Neural crest cell (in vitro differentiated cells): ENCODE data around the gene WDR4. TPM values are rescaled to one million over a fixed set of nuclear protein-coding genes. Genes with fewer than 3 reads are reported as not detected.
"Not testable (repeated sequence)": the region's sequence is repeated elsewhere in the genome, so short reads cannot be mapped to it uniquely, and the experiment has no call there.

Experiments
- DNase-seq: peaks from one replicate; pipeline ENCODE4 v3.0.0; 2021; ENCODE audit warnings: low read depth, mixed read lengths, low spot score
- H3K27ac Mint-ChIP-seq: one replicate; pipeline ENCODE4 v1.8.0; 2021; ENCODE audit warnings: mild to moderate bottlenecking, mixed read lengths; ENCODE audit not compliant: unreplicated experiment
- H3K27me3 Mint-ChIP-seq: 2 replicates; pipeline ENCODE4 v1.8.0; 2021; ENCODE audit warnings: low read depth, mild to moderate bottlenecking, mixed read lengths
- H3K36me3 Mint-ChIP-seq: 2 replicates; pipeline ENCODE4 v1.8.0; 2021; ENCODE audit warnings: low read depth, mild to moderate bottlenecking, mixed read lengths
- H3K4me1 Mint-ChIP-seq: 2 replicates; pipeline ENCODE4 v1.8.0; 2021; ENCODE audit warnings: mixed read lengths
- H3K4me3 Mint-ChIP-seq: one replicate; pipeline ENCODE4 v1.8.0; 2021; ENCODE audit warnings: mild to moderate bottlenecking, mixed read lengths
- H3K9me3 Mint-ChIP-seq: 2 replicates; pipeline ENCODE4 v1.8.0; 2021; ENCODE audit warnings: mixed read lengths
- total RNA-seq: library from RNA; stranded (reverse); gene quantifications from 2 replicates; pipeline ENCODE4 v1.2.1, GENCODE V29; 2021
- TF ChIP-seq, protein P1 (sequence below): fragments of 200-600 bp; sonication (generic); conservative IDR thresholded peaks from 2 replicates; pipeline ENCODE4 v1.5.0; 2021; ENCODE audit warnings: antibody characterized with exemption, mild to moderate bottlenecking

Gene WDR4
- total RNA-seq, 1 donor from 2014 or later = 38.0 TPM

DNA sequence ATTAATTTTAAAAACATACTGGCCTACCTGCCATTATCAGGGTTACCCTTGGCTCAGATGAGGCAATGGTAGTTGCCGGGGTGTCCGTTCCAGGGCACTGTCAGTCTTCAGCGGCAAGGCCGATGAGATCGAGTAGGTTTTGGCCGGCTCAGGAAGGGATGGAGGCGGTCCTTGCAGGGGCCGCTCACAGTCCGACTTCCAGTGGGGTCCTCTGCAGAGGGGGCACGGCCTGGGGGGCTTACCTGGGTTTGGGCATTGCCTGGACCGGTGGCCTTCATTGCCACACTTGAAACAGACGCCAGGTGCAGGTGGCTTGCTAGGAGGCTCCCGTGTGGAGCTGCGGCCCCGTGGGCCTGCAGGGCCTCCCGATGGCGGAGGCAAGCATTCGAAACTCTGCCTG is 43.6 kb upstream of the WDR4 start:
- Mint-ChIP-seq H3K9me3 (peaks cover 4% of the 10 kb centered on the region), H3K4me3 (no peak overlapping the region), H3K36me3 (peaks cover 2% of the 10 kb centered on the region), H3K4me1 (peaks cover 21% of the 10 kb centered on the region), H3K27me3 (no peaks in the 10 kb centered on the region), H3K27ac (no peak overlapping the region)
- TF ChIP-seq, protein P1, sequence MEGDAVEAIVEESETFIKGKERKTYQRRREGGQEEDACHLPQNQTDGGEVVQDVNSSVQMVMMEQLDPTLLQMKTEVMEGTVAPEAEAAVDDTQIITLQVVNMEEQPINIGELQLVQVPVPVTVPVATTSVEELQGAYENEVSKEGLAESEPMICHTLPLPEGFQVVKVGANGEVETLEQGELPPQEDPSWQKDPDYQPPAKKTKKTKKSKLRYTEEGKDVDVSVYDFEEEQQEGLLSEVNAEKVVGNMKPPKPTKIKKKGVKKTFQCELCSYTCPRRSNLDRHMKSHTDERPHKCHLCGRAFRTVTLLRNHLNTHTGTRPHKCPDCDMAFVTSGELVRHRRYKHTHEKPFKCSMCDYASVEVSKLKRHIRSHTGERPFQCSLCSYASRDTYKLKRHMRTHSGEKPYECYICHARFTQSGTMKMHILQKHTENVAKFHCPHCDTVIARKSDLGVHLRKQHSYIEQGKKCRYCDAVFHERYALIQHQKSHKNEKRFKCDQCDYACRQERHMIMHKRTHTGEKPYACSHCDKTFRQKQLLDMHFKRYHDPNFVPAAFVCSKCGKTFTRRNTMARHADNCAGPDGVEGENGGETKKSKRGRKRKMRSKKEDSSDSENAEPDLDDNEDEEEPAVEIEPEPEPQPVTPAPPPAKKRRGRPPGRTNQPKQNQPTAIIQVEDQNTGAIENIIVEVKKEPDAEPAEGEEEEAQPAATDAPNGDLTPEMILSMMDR = no peak
- no peak for DNase-seq

DNA sequence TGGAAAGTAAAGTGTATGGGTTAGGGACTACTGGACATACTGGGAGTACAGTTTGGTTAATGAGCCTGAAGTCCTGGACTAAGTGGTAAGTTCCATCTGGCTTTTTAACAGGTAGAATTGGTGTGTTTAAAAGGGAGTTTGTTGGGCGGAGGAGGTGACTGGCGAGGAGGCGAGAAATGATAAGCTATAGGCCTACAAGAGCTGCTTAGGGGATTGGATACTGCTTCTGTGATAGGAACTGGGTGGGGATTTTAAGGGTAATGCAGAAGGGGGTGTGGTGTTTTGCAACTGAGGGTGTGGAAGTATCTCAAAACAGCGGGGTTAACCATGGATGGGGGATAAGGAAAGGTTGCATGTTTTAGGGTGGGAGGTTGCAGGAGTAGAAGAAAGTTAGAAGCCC is 42.6 kb upstream of the WDR4 start:
- Mint-ChIP-seq H3K27me3 (no peaks in the 10 kb centered on the region), H3K4me3 (no peak overlapping the region), H3K4me1 (peaks cover 16% of the 10 kb centered on the region), H3K9me3 (peaks cover 4% of the 10 kb centered on the region), H3K27ac (no peak overlapping the region), H3K36me3 (peaks cover 2% of the 10 kb centered on the region)
- TF ChIP-seq, protein P1 = no peak
- DNase-seq = no peak

DNA sequence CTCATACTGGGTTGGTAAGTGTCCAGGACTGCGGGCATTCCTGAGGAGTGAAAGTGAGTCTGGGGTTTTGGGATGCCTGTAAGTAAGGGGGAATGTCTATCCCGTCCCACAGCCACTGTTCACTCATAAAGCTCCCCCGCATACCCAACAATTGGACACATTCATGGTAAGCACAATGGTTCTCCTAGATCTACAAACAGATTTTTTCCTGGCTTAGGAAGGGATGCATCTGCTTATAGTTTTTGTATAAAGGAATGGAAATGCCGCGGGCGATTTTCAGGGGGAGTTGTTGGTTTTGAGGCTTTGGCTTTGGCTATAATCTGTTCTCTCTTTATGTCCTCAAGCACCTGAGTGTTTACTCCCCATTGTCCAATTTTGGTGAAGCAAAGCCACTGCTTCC is 39.0 kb upstream of the WDR4 start:
- Mint-ChIP-seq H3K27ac (no peak overlapping the region), H3K4me1 (peaks cover 2% of the 10 kb centered on the region), H3K36me3 (peaks cover 3% of the 10 kb centered on the region)

DNA sequence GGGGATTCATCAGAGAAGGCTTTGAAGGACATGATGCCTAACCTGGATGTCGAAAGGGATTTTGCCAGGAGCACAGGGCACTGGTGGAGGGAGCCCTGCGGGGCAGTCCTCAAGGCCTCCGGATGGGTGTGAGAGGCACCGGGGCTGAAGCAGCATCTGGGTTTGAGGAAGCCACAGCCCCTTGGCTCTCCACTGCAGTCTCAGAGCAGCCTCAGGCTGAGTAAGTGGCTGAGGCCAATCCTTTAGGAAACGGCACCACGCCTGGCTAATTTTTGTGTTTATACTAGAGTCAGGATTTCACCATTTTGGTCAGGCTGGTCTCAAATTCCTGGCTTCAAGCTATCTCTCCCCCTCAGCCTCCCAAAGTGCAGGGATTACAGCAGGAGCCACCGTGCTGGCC is 34.1 kb upstream of the WDR4 start:
- H3K4me1 Mint-ChIP-seq = no peaks in the 10 kb centered on the region
- no peak overlapping the region for H3K27ac Mint-ChIP-seq
- TF ChIP-seq, protein P1 = no peak
- H3K4me3 Mint-ChIP-seq = no peak overlapping the region
- no peaks in the 10 kb centered on the region for H3K9me3 Mint-ChIP-seq
- H3K36me3 Mint-ChIP-seq = peaks cover 6% of the 10 kb centered on the region
- DNase-seq = no peak
- H3K27me3 Mint-ChIP-seq = no peaks in the 10 kb centered on the region

More for the DNA sequence above, 39.0 kb upstream of the WDR4 start:
- TF ChIP-seq, protein P1 = no peak
- no peaks in the 10 kb centered on the region for H3K9me3 Mint-ChIP-seq
- H3K27me3 Mint-ChIP-seq = no peaks in the 10 kb centered on the region
- no peak for DNase-seq
- no peak overlapping the region for H3K4me3 Mint-ChIP-seq

DNA sequence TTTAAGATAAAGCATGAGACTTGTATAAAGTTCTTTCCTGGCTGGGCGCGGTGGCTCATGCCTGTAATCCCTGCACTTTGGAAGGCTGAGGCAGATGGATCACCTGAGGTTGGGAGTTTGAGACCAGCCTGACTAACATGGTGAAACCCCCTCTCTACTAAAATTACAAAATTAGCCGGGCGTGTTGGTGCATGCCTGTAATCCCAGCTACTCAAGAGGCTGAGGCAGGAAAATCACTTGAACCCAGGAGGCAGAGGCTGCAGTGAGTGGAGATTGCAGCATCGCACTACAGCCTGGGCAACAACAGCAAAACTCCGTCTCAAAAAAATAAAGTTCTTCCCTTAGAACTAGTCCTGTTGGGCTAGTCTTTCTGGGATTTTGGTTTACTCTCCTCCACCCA is 32.6 kb upstream of the WDR4 start:
- H3K36me3 Mint-ChIP-seq, H3K4me3 Mint-ChIP-seq, DNase-seq, H3K9me3 Mint-ChIP-seq, H3K27ac Mint-ChIP-seq, H3K27me3 Mint-ChIP-seq, H3K4me1 Mint-ChIP-seq: not testable (repeated sequence)

DNA sequence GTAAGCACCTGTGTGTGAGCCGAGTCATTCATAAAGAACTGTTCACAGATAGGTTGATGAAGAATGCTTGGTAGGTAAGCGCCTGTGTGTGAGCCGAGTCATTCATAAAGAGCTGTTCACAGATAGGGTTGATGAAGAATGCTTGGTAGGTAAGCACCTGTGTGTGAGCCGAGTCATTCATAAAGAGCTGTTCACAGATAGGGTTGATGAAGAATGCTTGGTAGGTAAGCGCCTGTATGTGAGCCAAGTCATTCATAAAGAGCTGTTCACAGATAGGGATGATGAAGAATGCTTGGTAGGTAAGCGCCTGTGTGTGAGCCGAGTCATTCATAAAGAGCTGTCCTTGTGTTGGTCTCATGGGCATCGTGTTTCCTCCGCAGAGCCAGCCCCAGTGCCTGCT is 29.1 kb upstream of the WDR4 start:
- H3K4me3 Mint-ChIP-seq, H3K27ac Mint-ChIP-seq, H3K4me1 Mint-ChIP-seq, H3K9me3 Mint-ChIP-seq, H3K27me3 Mint-ChIP-seq, DNase-seq: not testable (repeated sequence)
- peaks cover 24% of the 10 kb centered on the region for H3K36me3 Mint-ChIP-seq

DNA sequence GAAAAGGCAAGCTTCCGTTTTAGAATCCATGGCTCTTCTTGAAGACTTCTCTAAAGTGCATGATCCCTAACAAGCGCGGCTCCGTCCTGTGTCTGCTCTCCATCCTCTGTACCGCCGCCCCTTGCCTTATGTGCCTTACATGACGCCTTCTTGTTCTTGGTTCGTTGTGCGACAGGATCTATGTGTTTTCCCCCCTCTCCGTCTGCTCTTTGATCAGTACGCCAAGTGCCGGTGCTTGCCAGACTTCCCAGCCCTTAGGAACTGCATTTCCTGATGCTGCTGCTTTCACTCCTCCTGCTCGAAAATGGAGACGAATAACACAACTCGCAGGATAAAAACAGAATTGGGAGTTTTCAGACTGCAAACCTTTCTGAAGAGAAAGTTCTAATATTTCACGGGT is 26.9 kb upstream of the WDR4 start:
- H3K27ac Mint-ChIP-seq = no peak overlapping the region
- peaks cover 4% of the 10 kb centered on the region for H3K9me3 Mint-ChIP-seq
- H3K4me3 Mint-ChIP-seq = no peak overlapping the region
- peaks cover 25% of the 10 kb centered on the region for H3K36me3 Mint-ChIP-seq
- no peaks in the 10 kb centered on the region for H3K27me3 Mint-ChIP-seq
- TF ChIP-seq, protein P1 = no peak
- DNase-seq = no peak
- H3K4me1 Mint-ChIP-seq = no peaks in the 10 kb centered on the region
